ENCODE data around the gene SLC22A1. TPM values are rescaled to one million over a fixed set of nuclear protein-coding genes. Genes with fewer than 3 reads are reported as not detected.

The SLC22A1 gene
- total RNA-seq, 1 experiment from 2014 or later = 0.86 TPM

GRCh38 chr6:160197662-160198061 lies 76.0 kb downstream of the SLC22A1 start:
- intact Hi-C loops (cut with micrococcal nuclease) = no loop called here
- no TSS peak for BruUV-seq (replicated peaks)
- H3K9me3 ChIP-seq (ENCODE audit: control insufficient read depth in 1 of 2, insufficient read depth in 1 of 2, low read depth in 1 of 2, low read length in 2 of 2) = peaks cover 0 to 7% of the 10 kb centered on the region in 2 experiments; a peak in 1 of 4 replicates
- no peaks in the 10 kb centered on the region for H4K20me1 ChIP-seq (ENCODE audit: insufficient read depth)
- H3K4me2 ChIP-seq (ENCODE audit: low read length) = no peak overlapping the region
- POLR2A ChIA-PET = no interaction called here
- H3K79me2 ChIP-seq (ENCODE audit: insufficient read depth, low read length) = no peaks in the 10 kb centered on the region
- H3K27me3 ChIP-seq (ENCODE audit: insufficient read depth, low read length) = no peaks in the 10 kb centered on the region
- H3K36me3 ChIP-seq (ENCODE audit: control insufficient read depth in 1 of 2, insufficient read depth in 2 of 2, low read length in 2 of 2) = no peaks in the 10 kb centered on the region
- RAD21 ChIA-PET (ENCODE audit: low non-redundant PET in 1 of 2, low total read pairs in 2 of 2, uncharacterized antibody in 2 of 2, unreplicated experiment in 2 of 2) = no interaction called here
- TF ChIP-seq POLR2A (IDR thresholded peaks at IDR 0.05; ENCODE audit: borderline replicate concordance, extremely low read depth, insufficient read depth, insufficient read length) = no peak
- TF ChIP-seq SP1 (IDR thresholded peaks at IDR 0.05; ENCODE audit: low read depth) = no peak
- no peak for TF ChIP-seq FOSL1 (IDR thresholded peaks at IDR 0.05; ENCODE audit: low read depth)
- TF ChIP-seq CBX3 (IDR thresholded peaks at IDR 0.05; ENCODE audit: low read depth) = no peak
- TF ChIP-seq EGR1 (IDR thresholded peaks at IDR 0.05; ENCODE audit: low read depth) = no peak
- no peak for TF ChIP-seq ZFX (IDR thresholded peaks at IDR 0.05)
- no peak for TF ChIP-seq SIN3A (IDR thresholded peaks at IDR 0.05; ENCODE audit: low read depth)
- TF ChIP-seq POLR2AphosphoS5 (IDR thresholded peaks at IDR 0.05; ENCODE audit: low read depth, low read length) = no peak
- TF ChIP-seq ZNF274 (IDR thresholded peaks at IDR 0.05; ENCODE audit: low read depth, low read length) = no peak
- TF ChIP-seq ZBTB33 (IDR thresholded peaks at IDR 0.05; ENCODE audit: extremely low read depth, insufficient replicate concordance, low read length) = no peak
- no peak for TF ChIP-seq ATF3 (IDR thresholded peaks at IDR 0.05)
- TF ChIP-seq RAD21 (IDR thresholded peaks at IDR 0.05; ENCODE audit: low read depth) = no peak
- TF ChIP-seq SRF (IDR thresholded peaks at IDR 0.05; ENCODE audit: low read depth) = no peak
- TF ChIP-seq EZH2phosphoT487 (IDR thresholded peaks at IDR 0.05; ENCODE audit: borderline replicate concordance) = no peak
- TF ChIP-seq MAX (IDR thresholded peaks at IDR 0.05) = no peak
- TF ChIP-seq ELF1 (IDR thresholded peaks at IDR 0.05; ENCODE audit: borderline replicate concordance, low read depth) = no peak
- no peak for TF ChIP-seq YY1 (IDR thresholded peaks at IDR 0.05; ENCODE audit: extremely low read depth, insufficient replicate concordance, low read depth, low read length)
- DNase-seq (ENCODE audit: low read depth, low spot score) (no peak), ATAC-seq (no peak)
- no peak overlapping the region for H3K9ac ChIP-seq (ENCODE audit: low read length)
- H3K4me3 ChIP-seq (replicated peaks in 1 of 2; ENCODE audit: low read depth in 1 of 2, low read length in 2 of 2) = no peak overlapping the region
- H3K27ac ChIP-seq (ENCODE audit: low read depth, low read length) = no peak overlapping the region
- CTCF ChIA-PET = no interaction called here
- no peaks in the 10 kb centered on the region for H3K4me1 ChIP-seq (ENCODE audit: control insufficient read depth in 1 of 2, insufficient read depth in 2 of 2, low read length in 2 of 2)
- H2AFZ ChIP-seq (ENCODE audit: low read depth, low read length, poor library complexity, severe bottlenecking) = no peak overlapping the region
- no peaks in the 10 kb centered on the region for H3K9me2 ChIP-seq (ENCODE audit: insufficient read depth)
